Keratinocyte (primary cell): Measurements from ENCODE around the gene TBC1D16. TPM values are rescaled to one million over a fixed set of nuclear protein-coding genes. Genes with fewer than 3 reads are reported as not detected.

ENCODE experiments used
- DNase-seq: peaks from one replicate; pipeline ENCODE4 v3.0.0-alpha.2; 2011; ENCODE audit warnings: low read depth, missing footprints, low spot score
- FAIRE-seq: peaks from 2 replicates; lab custom pipeline; 2011; peaks lifted over from hg19 to GRCh38; lab: Jason Lieb, UNC
- H2AFZ ChIP-seq: 2 replicates; pipeline ENCODE4 v1.6.0; 2012; ENCODE audit warnings: low read length, control low read depth, inconsistent platforms; ENCODE audit not compliant: control insufficient read depth
- H3K27ac ChIP-seq: 2 replicates; pipeline ENCODE4 v1.5.1; 2011; ENCODE audit warnings: low read length; ENCODE audit not compliant: control insufficient read depth, insufficient read depth
- H3K27me3 ChIP-seq: 3 replicates; pipeline ENCODE4 v1.6.0; 2011; ENCODE audit warnings: low read length; ENCODE audit not compliant: control insufficient read depth, insufficient read depth; ENCODE audit errors: extremely low read depth
- H3K36me3 ChIP-seq, 2 experiments: 2 replicates in 1 of 2; 3 replicates in 1 of 2; pipeline ENCODE4 v1.5.1; 2011; ENCODE audit warnings: low read length in 2 of 2, mild to moderate bottlenecking in 1 of 2; ENCODE audit not compliant: control insufficient read depth in 2 of 2, insufficient read depth in 2 of 2; ENCODE audit errors: extremely low read depth in 1 of 2
- H3K4me1 ChIP-seq: 3 replicates; pipeline ENCODE4 v1.5.1; 2011; ENCODE audit warnings: low read length; ENCODE audit not compliant: control insufficient read depth, insufficient read depth; ENCODE audit errors: extremely low read depth
- H3K4me2 ChIP-seq: 3 replicates; pipeline ENCODE4 v1.6.0; 2011; ENCODE audit warnings: low read depth, low read length; ENCODE audit not compliant: control insufficient read depth, insufficient read depth; ENCODE audit errors: extremely low read depth
- H3K4me3 ChIP-seq, 3 experiments: fragments of 200-600 bp in 1 of 3; sonication (generic) in 1 of 3; 2 replicates in 2 of 3; 3 replicates in 1 of 3; pipeline ENCODE4 v1.5.1; 2011 to 2016; ENCODE audit warnings: low read length in 3 of 3, mild to moderate bottlenecking in 3 of 3, control low read depth in 2 of 3, inconsistent platforms in 1 of 3, low read depth in 1 of 3, mixed read lengths in 1 of 3, mixed run types in 1 of 3, moderate library complexity in 1 of 3; ENCODE audit not compliant: control insufficient read depth in 2 of 3, insufficient read depth in 2 of 3; ENCODE audit errors: extremely low read depth in 1 of 3
- H3K79me2 ChIP-seq: 2 replicates; pipeline ENCODE4 v1.6.0; 2012; ENCODE audit warnings: low read length; ENCODE audit not compliant: control insufficient read depth, insufficient read depth
- H3K9ac ChIP-seq: 3 replicates; pipeline ENCODE4 v1.6.0; 2011; ENCODE audit warnings: low read length; ENCODE audit not compliant: control insufficient read depth, insufficient read depth; ENCODE audit errors: extremely low read depth
- H3K9me1 ChIP-seq: 3 replicates; pipeline ENCODE4 v1.6.0; 2011; ENCODE audit warnings: low read length; ENCODE audit not compliant: control insufficient read depth, insufficient read depth; ENCODE audit errors: extremely low read depth
- H3K9me3 ChIP-seq: 2 replicates; pipeline ENCODE4 v1.5.1; 2012; ENCODE audit warnings: low read depth, low read length; ENCODE audit not compliant: control insufficient read depth
- H4K20me1 ChIP-seq: 3 replicates; pipeline ENCODE4 v1.6.0; 2011; ENCODE audit warnings: low read length; ENCODE audit not compliant: control insufficient read depth, insufficient read depth; ENCODE audit errors: extremely low read depth
- CTCF ChIP-seq, 3 experiments: IDR thresholded peaks in 1 of 3; conservative IDR thresholded peaks in 1 of 3; optimal IDR thresholded peaks in 1 of 3; 2 replicates in 2 of 3; 3 replicates in 1 of 3; pipeline versions ENCODE3 to v1.5.1; 2011; ENCODE audit warnings: low read length in 3 of 3, mild to moderate bottlenecking in 3 of 3, moderate library complexity in 2 of 3, control low read depth in 1 of 3, inconsistent platforms in 1 of 3; ENCODE audit not compliant: insufficient read depth in 2 of 3; ENCODE audit errors: extremely low read depth in 1 of 3
- EZH2 ChIP-seq: IDR thresholded peaks from one replicate; pipeline ENCODE4 v1.6.1; 2012; ENCODE audit warnings: inconsistent platforms, mild to moderate bottlenecking, low read length, moderate library complexity
- dilution Hi-C: fragments of 300-500 bp; cut with MboI; formaldehyde crosslinking; loops from one replicate; pipeline ENCODE4 v1.7.0; 2020; ENCODE audit warnings: low sequenced_read_pairs; ENCODE audit not compliant: extremely low pct_ligation_motif_present
- polyA plus RNA-seq, 5 experiments: library from polyadenylated mRNA; depleted of rRNA in 3 of 5; stranded (reverse) in 3 of 5; stranded (forward) in 1 of 5; unstranded in 1 of 5; fragments of >200 nt; gene quantifications; 1 replicate in 1 of 5; 2 replicates in 3 of 5; 3 replicates in 1 of 5; pipeline versions ENCODE4 v1.2.1 to v1.2.3, GENCODE V29; 2011 to 2012; ENCODE audit warnings: missing spikeins in 2 of 5, low read depth in 1 of 5, low replicate concordance in 1 of 5

The TBC1D16 gene
- polyA plus RNA-seq, 1 donor (not counting 4 experiments of a cell fraction or from before 2014, with no cell fraction given), result 8.6 TPM

- Histone ChIP-seq H3K4me3 (no peak overlapping the region), H3K27ac (no peak overlapping the region), H3K4me1 (peaks cover 2% of the 10 kb centered on the region), H3K27me3 (no peaks in the 10 kb centered on the region), H2AFZ (no peak overlapping the region), H3K9me1 (peaks cover 2% of the 10 kb centered on the region), H3K9me3 (no peaks in the 10 kb centered on the region), H4K20me1 (peaks cover 3% of the 10 kb centered on the region), H3K79me2 (peaks cover 10% of the 10 kb centered on the region), H3K9ac (no peak overlapping the region), H3K36me3 (peaks cover 0 to 7% of the 10 kb centered on the region in 2 experiments), H3K4me2 (no peak overlapping the region)
- DNase-seq (no peak), FAIRE-seq (no peak)
- dilution Hi-C loops, result no loop called here
- TF ChIP-seq CTCF (optimal IDR thresholded peaks at IDR 0.05 in 1 of 3, IDR thresholded peaks at IDR 0.05 in 1 of 3, conservative IDR thresholded peaks at IDR 0.05 in 1 of 3; ENCODE audit: extremely low read depth in 1 of 3, insufficient read depth in 2 of 3, low read length in 3 of 3) (no peak), EZH2 (no peak)
Measured at GRCh38 chr17:80017226-80018010, 18.3 kb downstream of the TBC1D16 start.

- Histone ChIP-seq H3K4me2 (no peak overlapping the region), H3K79me2 (peaks cover 8% of the 10 kb centered on the region), H3K4me3 (no peak overlapping the region), H3K27me3 (no peaks in the 10 kb centered on the region), H3K9ac (no peak overlapping the region), H2AFZ (no peak overlapping the region), H4K20me1 (no peaks in the 10 kb centered on the region), H3K9me1 (no peaks in the 10 kb centered on the region), H3K27ac (no peak overlapping the region), H3K4me1 (peaks cover 4% of the 10 kb centered on the region), H3K36me3 (peaks cover 6 to 11% of the 10 kb centered on the region in 2 experiments), H3K9me3 (no peaks in the 10 kb centered on the region)
- FAIRE-seq (no peak), DNase-seq (no peak)
- TF ChIP-seq CTCF (optimal IDR thresholded peaks at IDR 0.05 in 1 of 3, IDR thresholded peaks at IDR 0.05 in 1 of 3, conservative IDR thresholded peaks at IDR 0.05 in 1 of 3; ENCODE audit: extremely low read depth in 1 of 3, insufficient read depth in 2 of 3, low read length in 3 of 3) (no peak), EZH2 (no peak)
- dilution Hi-C loops, result no loop called here
Measured at GRCh38 chr17:80012765-80013741, 22.6 kb downstream of the TBC1D16 start.
